A549 (cell line): ENCODE data around the gene FCMR. TPM values are rescaled to one million over a fixed set of nuclear protein-coding genes. Genes with fewer than 3 reads are reported as not detected.

Experiments used
- ATAC-seq, 2 experiments: fragments of 200-7000 bp in 1 of 2; fragments of >200 bp in 1 of 2; cut with Nextera tagmentation in 1 of 2; cut with Tn5 transposase in 1 of 2; 3 replicates each; pipeline versions ENCODE4 v1.8.0 to v1.9.1; 2018 to 2020; ENCODE audit warnings: mild to moderate bottlenecking in 1 of 2, moderate library complexity in 1 of 2
- CTCF ChIA-PET: fragments of 300-600 bp; sonication (Branson Sonifier 250); formaldehyde crosslinking; extraction: SDS; loops from one replicate; lab custom pipeline; 2021; ENCODE audit warnings: antibody characterized with exemption, inconsistent platforms; lab: Yijun Ruan, JAX
- POLR2A ChIA-PET: fragments of 350-600 bp; formaldehyde crosslinking; extraction: SDS; loops from one replicate; lab custom pipeline; 2021; ENCODE audit warnings: antibody characterized with exemption, inconsistent platforms; lab: Yijun Ruan, JAX
- DNase-seq, 2 experiments: peaks; one replicate each; pipeline versions ENCODE4 v3.0.0 to v3.0.0-alpha.2; 2011 to 2016; ENCODE audit warnings: low read depth in 1 of 2, low spot score in 1 of 2
- FAIRE-seq: peaks from 2 replicates; lab custom pipeline; 2011; peaks lifted over from hg19 to GRCh38; lab: Jason Lieb, UNC
- H3K27ac ChIP-seq, 2 experiments: fragments of >200 bp; sonication (Bioruptor Twin); formaldehyde crosslinking; 3 replicates each; pipeline ENCODE4 v1.5.1; 2016 to 2017
- H3K4me1 ChIP-seq: fragments of >200 bp; sonication (Bioruptor Twin); formaldehyde crosslinking; 3 replicates; pipeline ENCODE4 v1.6.1; 2016
- H3K4me2 ChIP-seq: fragments of >200 bp; sonication (Bioruptor Twin); formaldehyde crosslinking; 3 replicates; pipeline ENCODE4 v1.6.1; 2016
- H3K4me3 ChIP-seq: fragments of >200 bp; sonication (Bioruptor Twin); formaldehyde crosslinking; 3 replicates; pipeline ENCODE4 v1.5.1; 2016
- H3K9me3 ChIP-seq: fragments of >200 bp; sonication (Bioruptor Twin); formaldehyde crosslinking; 3 replicates; pipeline ENCODE4 v1.6.1; 2016
- BHLHE40 ChIP-seq: IDR thresholded peaks from 2 replicates; pipeline ENCODE4 v1.6.1; 2012; ENCODE audit warnings: low read depth, low read length, inconsistent platforms
- EHF ChIP-seq: fragments of 250-450 bp; sonication (Bioruptor Pico); IDR thresholded peaks from 2 replicates; pipeline ENCODE4 v1.5.0; 2020; ENCODE audit warnings: mild to moderate bottlenecking
- EHMT2 ChIP-seq: fragments of 200-600 bp; sonication (generic); IDR thresholded peaks from 2 replicates; pipeline ENCODE4 v1.6.1; 2016; ENCODE audit warnings: antibody characterized with exemption, low read depth, mild to moderate bottlenecking, moderate library complexity
- ELK1 ChIP-seq: fragments of 150-350 bp; IDR thresholded peaks from 2 replicates; pipeline ENCODE4 v1.6.1; 2014; ENCODE audit warnings: low read depth, mild to moderate bottlenecking, low read length
- EP300 ChIP-seq, 2 experiments: fragments of >200 bp; sonication (Bioruptor Twin); formaldehyde crosslinking; IDR thresholded peaks; 2 replicates in 1 of 2; 3 replicates in 1 of 2; pipeline ENCODE4 v1.6.1; 2016 to 2017
- ESRRA ChIP-seq: fragments of 150-350 bp; IDR thresholded peaks from 2 replicates; pipeline ENCODE4 v1.6.1; 2014; ENCODE audit warnings: mild to moderate bottlenecking, low read length, borderline replicate concordance
- FOSL2 ChIP-seq, 2 experiments: fragments of 450-650 bp in 1 of 2; fragments of >200 bp in 1 of 2; sonication (Bioruptor Twin) in 1 of 2; formaldehyde crosslinking; IDR thresholded peaks; 2 replicates each; pipeline versions ENCODE4 v1.5.0 to v1.6.1; 2016 to 2020; ENCODE audit warnings: mild to moderate bottlenecking in 1 of 2, moderate library complexity in 1 of 2
- FOXS1 ChIP-seq: fragments of 250-450 bp; sonication (Bioruptor Pico); IDR thresholded peaks from 2 replicates; pipeline ENCODE4 v1.5.0; 2020; ENCODE audit warnings: mild to moderate bottlenecking, moderate library complexity
- HMGXB4 ChIP-seq: fragments of 250-450 bp; sonication (Bioruptor Pico); IDR thresholded peaks from 2 replicates; pipeline ENCODE4 v1.5.0; 2021; ENCODE audit warnings: mild to moderate bottlenecking, moderate library complexity, borderline replicate concordance
- HOXA7 ChIP-seq: fragments of 250-450 bp; sonication (Bioruptor Pico); IDR thresholded peaks from 2 replicates; pipeline ENCODE4 v1.5.0; 2020; ENCODE audit warnings: mild to moderate bottlenecking, moderate library complexity
- HOXB13 ChIP-seq: fragments of 250-450 bp; sonication (Bioruptor Pico); IDR thresholded peaks from 2 replicates; pipeline ENCODE4 v1.5.0; 2020; ENCODE audit warnings: low read depth, mild to moderate bottlenecking, moderate library complexity
- HOXB5 ChIP-seq: fragments of 250-450 bp; sonication (Bioruptor Pico); IDR thresholded peaks from 2 replicates; pipeline ENCODE4 v1.5.0; 2020; ENCODE audit warnings: mild to moderate bottlenecking, moderate library complexity
- MAFK ChIP-seq: fragments of 450-650 bp; IDR thresholded peaks from 2 replicates; pipeline ENCODE4 v1.6.1; 2014; ENCODE audit not compliant: partially characterized antibody
- MAX ChIP-seq: IDR thresholded peaks from 2 replicates; pipeline ENCODE4 v1.6.1; 2012
- MYC ChIP-seq: IDR thresholded peaks from 2 replicates; pipeline ENCODE4 v1.6.1; 2012; ENCODE audit warnings: mild to moderate bottlenecking, inconsistent platforms, low read length, improper control_type of control experiment, borderline replicate concordance
- POLR2AphosphoS2 ChIP-seq: conservative IDR thresholded peaks from 2 replicates; pipeline ENCODE4 v1.6.1; 2012; ENCODE audit warnings: low read length, improper control_type of control experiment, inconsistent platforms
- RARB ChIP-seq: fragments of 250-450 bp; sonication (Bioruptor Pico); IDR thresholded peaks from 2 replicates; pipeline ENCODE4 v1.8.0; 2021; ENCODE audit warnings: mild to moderate bottlenecking, moderate library complexity
- REST ChIP-seq: fragments of 200-600 bp; sonication (generic); IDR thresholded peaks from 2 replicates; pipeline ENCODE4 v1.6.1; 2016; ENCODE audit warnings: antibody characterized with exemption, mild to moderate bottlenecking, moderate library complexity
- RFX5 ChIP-seq: fragments of 450-650 bp; IDR thresholded peaks from 2 replicates; pipeline ENCODE4 v1.7.1; 2014; ENCODE audit warnings: antibody characterized with exemption, mild to moderate bottlenecking, moderate library complexity
- SMC3 ChIP-seq: fragments of >200 bp; sonication (Bioruptor Twin); formaldehyde crosslinking; IDR thresholded peaks from 3 replicates; pipeline ENCODE4 v1.6.1; 2018; ENCODE audit warnings: inconsistent platforms
- TP53 ChIP-seq: fragments of 250-450 bp; sonication (Bioruptor Pico); IDR thresholded peaks from 2 replicates; pipeline ENCODE4 v1.5.0; 2021; ENCODE audit warnings: mild to moderate bottlenecking, moderate library complexity
- USF2 ChIP-seq: fragments of 450-650 bp; IDR thresholded peaks from 2 replicates; pipeline ENCODE4 v1.6.1; 2014; ENCODE audit warnings: antibody characterized with exemption
- ZNF302 ChIP-seq: fragments of 250-450 bp; sonication (Bioruptor Pico); IDR thresholded peaks from 2 replicates; pipeline ENCODE4 v1.9.0; 2021; ENCODE audit warnings: inconsistent platforms, mild to moderate bottlenecking, moderate library complexity
- WGBS: methylation state at CpG from one replicate; pipeline ENCODE4 v1.1.6; 2017; ENCODE audit errors: missing lambda C conversion rate; 5-methylcytosine and 5-hydroxymethylcytosine counted together
- polyA plus RNA-seq, 4 experiments: library from polyadenylated mRNA; depleted of rRNA in 3 of 4; stranded (reverse); fragments of >200 nt; fragmentation: RNase III in 1 of 4; extraction: RNeasy Plus Mini Kit Qiagen cat#74134 plus additional on column Dnase treatment in 1 of 4; gene quantifications; 2 replicates in 3 of 4; 3 replicates in 1 of 4; pipeline ENCODE4 v1.2.3, GENCODE V29; 2011 to 2017

The FCMR gene
- polyA plus RNA-seq, 2 of the 4 experiments (the other 2 are of a cell fraction): 0.19 to 0.93 TPM

GRCh38 chr1:206886831-206887230 is 34.9 kb downstream of the FCMR start:
- TF ChIP-seq FOSL2 (IDR thresholded peaks at IDR 0.05) (no peak), FOSL2 (CRISPR knock-in tag; IDR thresholded peaks at IDR 0.05) (no peak), MAFK (no peak), TP53 (no peak), EHF (CRISPR knock-in tag) (no peak), EP300 (IDR thresholded peaks at IDR 0.05) (no peak), SMC3 (no peak), POLR2AphosphoS2 (no peak)
- POLR2A ChIA-PET: no interaction called here
- H3K27ac ChIP-seq: no peak overlapping the region
- peaks cover 34% of the 10 kb centered on the region for H3K4me1 ChIP-seq
- WGBS: 88% methylated on average over 1 of the region's 1 CpG
- CTCF ChIA-PET: interaction anchor here (1.2 to 1.7 kb wide), 2 partner anchors 25 to 95 kb away, joined by 3 to 4 read pairs; no protein-coding TSS in a partner anchor
- H3K9me3 ChIP-seq: no peaks in the 10 kb centered on the region
- DNase-seq (no peak), ATAC-seq (no peak), FAIRE-seq (no peak)
- H3K4me3 ChIP-seq: no peak overlapping the region
- no peak overlapping the region for H3K4me2 ChIP-seq

- no peak overlapping the region for H3K27ac ChIP-seq
- ChIA-PET CTCF (interaction anchor here (1.3 to 2.9 kb wide), 4 partner anchors 20 to 26 kb away, joined by 4 to 8 read pairs (median 6); partner anchors contain the start of gene IL20), POLR2A (no interaction called here)
- DNase-seq: no peak
- no peak for TF ChIP-seq FOXS1 (CRISPR knock-in tag)
- no peak for TF ChIP-seq RARB (CRISPR knock-in tag)
- TF ChIP-seq HOXB13 (CRISPR knock-in tag): no peak
- no peak for TF ChIP-seq USF2
- TF ChIP-seq HOXB5 (CRISPR knock-in tag): no peak
- no peak for TF ChIP-seq ESRRA
- no peak for TF ChIP-seq MYC
- TF ChIP-seq REST: no peak
- no peak for TF ChIP-seq EHMT2
- no peak for TF ChIP-seq ELK1
- TF ChIP-seq HOXA7 (CRISPR knock-in tag): no peak
- no peak for TF ChIP-seq ZNF302 (CRISPR knock-in tag)
- no peak for TF ChIP-seq HMGXB4 (CRISPR knock-in tag)
- TF ChIP-seq MAX: no peak
- TF ChIP-seq SMC3: no peak
- TF ChIP-seq RFX5: no peak
- TF ChIP-seq BHLHE40: no peak
- no peak for FAIRE-seq
- WGBS: 83% methylated on average over 3 of the region's 3 CpGs
- peaks cover 21% of the 10 kb centered on the region for H3K4me1 ChIP-seq
- H3K4me2 ChIP-seq: no peak overlapping the region
- H3K4me3 ChIP-seq: no peak overlapping the region
- H3K9me3 ChIP-seq: no peaks in the 10 kb centered on the region; the same call in 2 of the 3 replicates
- no peak for ATAC-seq
Measured at GRCh38 chr1:206885341-206886060, 36.2 kb downstream of the FCMR start.
